GM23338 (cell line): Measurements from ENCODE around the gene DCBLD1. TPM values are rescaled to one million over a fixed set of nuclear protein-coding genes. Genes with fewer than 3 reads are reported as not detected.

ENCODE experiments used
- ATAC-seq: fragments of 200-7000 bp; cut with Tn5 transposase; 3 replicates; pipeline ENCODE4 v1.9.1; 2020
- DNase-seq: peaks from one replicate; pipeline ENCODE4 v3.0.0-alpha.2; 2015; ENCODE audit warnings: low spot score
- H2AFZ ChIP-seq: fragments of 200-600 bp; sonication (generic); 2 replicates; pipeline ENCODE4 v1.8.0; 2016; ENCODE audit warnings: antibody characterized with exemption, mild to moderate bottlenecking, moderate library complexity
- H3F3A ChIP-seq: fragments of 200-600 bp; sonication (generic); replicated peaks from 2 replicates; pipeline ENCODE4 v1.8.0; 2017; ENCODE audit warnings: antibody characterized with exemption, mixed run types, low read depth
- H3K27ac ChIP-seq: fragments of 200-600 bp; sonication (generic); 2 replicates; pipeline ENCODE4 v1.6.1; 2016; ENCODE audit warnings: low read depth
- H3K27me3 ChIP-seq: fragments of 200-600 bp; sonication (generic); 2 replicates; pipeline ENCODE4 v1.8.0; 2016; ENCODE audit warnings: mild to moderate bottlenecking, mixed run types, moderate library complexity; ENCODE audit not compliant: insufficient read depth
- H3K36me3 ChIP-seq: fragments of 200-600 bp; sonication (generic); 2 replicates; pipeline ENCODE4 v1.8.0; 2016; ENCODE audit warnings: mild to moderate bottlenecking; ENCODE audit not compliant: insufficient read depth
- H3K4me1 ChIP-seq: fragments of 200-600 bp; sonication (generic); 2 replicates; pipeline ENCODE4 v1.8.0; 2016; ENCODE audit warnings: mild to moderate bottlenecking, moderate library complexity; ENCODE audit not compliant: insufficient read depth
- H3K4me2 ChIP-seq: fragments of 200-600 bp; sonication (generic); 2 replicates; pipeline ENCODE4 v1.7.1; 2017; ENCODE audit warnings: mixed run types
- H3K4me3 ChIP-seq: fragments of 200-600 bp; sonication (generic); 2 replicates; pipeline ENCODE4 v1.6.1; 2016; ENCODE audit warnings: mixed run types
- H3K79me2 ChIP-seq: fragments of 200-600 bp; sonication (generic); replicated peaks from 2 replicates; pipeline ENCODE4 v1.8.0; 2017; ENCODE audit warnings: mild to moderate bottlenecking; ENCODE audit not compliant: insufficient read depth
- H3K9me2 ChIP-seq: fragments of 200-600 bp; sonication (generic); 2 replicates; pipeline ENCODE4 v1.8.0; 2017; ENCODE audit not compliant: insufficient read depth
- H4K20me1 ChIP-seq: fragments of 200-600 bp; sonication (generic); replicated peaks from 2 replicates; pipeline ENCODE4 v1.8.0; 2017; ENCODE audit warnings: mild to moderate bottlenecking; ENCODE audit not compliant: insufficient read depth
- H3K27ac Mint-ChIP-seq: 2 replicates; pipeline ENCODE4 v1.8.0; 2020; ENCODE audit warnings: inconsistent platforms, mild to moderate bottlenecking, moderate library complexity, mixed read lengths
- H3K27me3 Mint-ChIP-seq: 3 replicates; pipeline ENCODE4 v1.8.0; 2022; ENCODE audit warnings: low read depth, mild to moderate bottlenecking, moderate library complexity, mixed read lengths, inconsistent platforms; ENCODE audit not compliant: insufficient read depth, poor library complexity
- H3K36me3 Mint-ChIP-seq: 3 replicates; pipeline ENCODE4 v1.8.0; 2021; ENCODE audit warnings: low read depth, mild to moderate bottlenecking, inconsistent platforms, moderate library complexity, mixed read lengths
- H3K4me1 Mint-ChIP-seq: 3 replicates; pipeline ENCODE4 v1.8.0; 2020; ENCODE audit warnings: mild to moderate bottlenecking, inconsistent platforms, mixed read lengths
- H3K4me3 Mint-ChIP-seq: 3 replicates; pipeline ENCODE4 v1.8.0; 2021; ENCODE audit warnings: moderate library complexity, mild to moderate bottlenecking, inconsistent platforms, mixed read lengths
- H3K9me3 Mint-ChIP-seq: 3 replicates; pipeline ENCODE4 v1.8.0; 2020; ENCODE audit warnings: moderate library complexity, mild to moderate bottlenecking, inconsistent platforms, mixed read lengths
- CREB1 ChIP-seq: fragments of 250-450 bp; sonication (Bioruptor Pico); IDR thresholded peaks from 2 replicates; pipeline ENCODE4 v1.5.0; 2020; ENCODE audit warnings: low read depth, mild to moderate bottlenecking, moderate library complexity
- EZH2phosphoT487 ChIP-seq: fragments of 200-600 bp; sonication (generic); IDR thresholded peaks from one replicate; pipeline ENCODE4 v1.8.1; 2018; ENCODE audit warnings: antibody characterized with exemption; ENCODE audit not compliant: unreplicated experiment
- NANOG ChIP-seq: IDR thresholded peaks from 2 replicates; pipeline ENCODE4 v1.6.1; 2016; ENCODE audit warnings: antibody characterized with exemption, borderline replicate concordance
- REST ChIP-seq: IDR thresholded peaks from one replicate; pipeline ENCODE4 v1.6.1; 2018; ENCODE audit warnings: antibody characterized with exemption; ENCODE audit not compliant: unreplicated experiment
- STAT1 ChIP-seq: IDR thresholded peaks from one replicate; pipeline ENCODE4 v1.6.1; 2016; ENCODE audit warnings: antibody characterized with exemption; ENCODE audit not compliant: unreplicated experiment
- ZNF114 ChIP-seq: fragments of 250-450 bp; sonication (Bioruptor Pico); IDR thresholded peaks from 2 replicates; pipeline ENCODE4 v1.5.0; 2020; ENCODE audit warnings: mild to moderate bottlenecking, moderate library complexity
- ZNF331 ChIP-seq: fragments of 250-450 bp; sonication (Bioruptor Pico); IDR thresholded peaks from 2 replicates; pipeline ENCODE4 v1.5.0; 2020; ENCODE audit warnings: low read depth, mild to moderate bottlenecking, moderate library complexity
- ZNF462 ChIP-seq: fragments of 250-450 bp; sonication (Bioruptor Pico); IDR thresholded peaks from 2 replicates; pipeline ENCODE4 v1.5.0; 2020; ENCODE audit warnings: mild to moderate bottlenecking, moderate library complexity
- polyA plus RNA-seq: library from polyadenylated mRNA; unstranded; fragments of >200 nt; fragmentation: Nextera tagmentation; extraction: Ambion mirVana; gene quantifications from 2 replicates; pipeline ENCODE4 v1.2.1, GENCODE V29; 2016
- total RNA-seq: library from RNA; depleted of rRNA; stranded (reverse); fragments of >200 nt; shearing (Covaris generic); gene quantifications from 2 replicates; pipeline ENCODE4 v1.2.3, GENCODE V29; 2014

Gene DCBLD1
- total and polyA plus RNA-seq, 2 experiments from 2014 or later = 4.2 to 7.6 TPM

GRCh38 chr6:117498159-117498558 lies 15.7 kb downstream of the DCBLD1 start (continued):
- TF ChIP-seq ZNF462 (CRISPR knock-in tag) (no peak), ZNF114 (CRISPR knock-in tag) (no peak), NANOG (no peak), EZH2phosphoT487 (no peak), ZNF331 (no peak)

- no peaks in the 10 kb centered on the region for H3K4me1 ChIP-seq
- no peaks in the 10 kb centered on the region for H3K9me3 Mint-ChIP-seq
These were observed 19.2 kb downstream of the DCBLD1 start for GRCh38 chr6:117501722-117502121.

More at GRCh38 chr6:117501722-117502121, 19.2 kb downstream of the DCBLD1 start:
- Mint-ChIP-seq H3K4me1 (no peaks in the 10 kb centered on the region), H3K36me3 (no peaks in the 10 kb centered on the region), H3K27ac (no peak overlapping the region), H3K27me3 (no peaks in the 10 kb centered on the region), H3K4me3 (no peak overlapping the region)
- peaks cover 2% of the 10 kb centered on the region; the same call in 1 of the 2 replicates for H4K20me1 ChIP-seq
- no peaks in the 10 kb centered on the region for H3F3A ChIP-seq
- no peaks in the 10 kb centered on the region for H3K9me2 ChIP-seq
- no peak overlapping the region for H3K4me3 ChIP-seq
- no peak overlapping the region for H3K27ac ChIP-seq
- ATAC-seq = no peak
- H3K36me3 ChIP-seq = no peaks in the 10 kb centered on the region
- TF ChIP-seq STAT1 (no peak), REST (no peak), CREB1 (CRISPR knock-in tag) (no peak), ZNF114 (CRISPR knock-in tag) (no peak), ZNF331 (no peak)
- no peak overlapping the region for H3K4me2 ChIP-seq
- H3K27me3 ChIP-seq = no peaks in the 10 kb centered on the region
- no peak overlapping the region for H2AFZ ChIP-seq
- no peaks in the 10 kb centered on the region for H3K79me2 ChIP-seq
- DNase-seq = no peak
